ENCODE data around the gene SLC6A17. TPM values are rescaled to one million over a fixed set of nuclear protein-coding genes. Genes with fewer than 3 reads are reported as not detected.
A peak's percentile ranks its signal among the peaks of the same experiment; 100 is the strongest.

SLC6A17 gene
- total RNA-seq, 4 donors from 2014 or later = under 0.01 to 1.7 (median 0.91) TPM

DNA sequence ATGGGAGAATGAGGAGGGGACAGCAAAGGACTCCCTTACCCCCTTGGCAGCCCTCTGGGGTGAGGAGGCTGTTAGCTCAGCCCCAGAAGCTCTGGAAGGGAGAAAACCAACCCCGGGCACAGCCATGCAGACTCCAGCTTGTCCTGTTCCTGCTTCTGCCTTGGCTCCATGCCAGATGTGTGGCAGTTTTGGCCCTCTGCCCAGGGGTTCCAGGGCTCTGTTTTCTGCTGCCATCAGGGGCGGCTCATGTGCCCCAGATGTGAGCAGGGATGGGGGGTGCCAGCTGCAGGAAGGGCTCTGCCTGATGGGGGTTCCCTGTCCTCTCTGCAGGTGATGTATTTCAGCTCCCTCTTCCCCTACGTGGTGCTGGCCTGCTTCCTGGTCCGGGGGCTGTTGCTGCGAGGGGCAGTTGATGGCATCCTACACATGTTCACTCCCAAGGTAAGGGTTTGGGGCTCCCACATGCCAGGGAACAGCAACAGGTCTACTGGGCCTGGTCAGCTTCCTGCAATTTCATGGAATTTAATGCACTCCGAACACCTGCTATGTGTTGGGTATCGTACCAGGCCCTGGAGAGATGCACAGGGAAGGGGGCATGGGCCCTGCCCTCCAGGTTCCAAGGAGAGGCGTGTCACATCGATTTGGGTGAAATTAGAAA, 26.1 kb downstream of the SLC6A17 start:
- TF ChIP-seq POLR2A (IDR thresholded peaks at IDR 0.05) (no peak), EP300 (IDR thresholded peaks at IDR 0.05) (no peak), POLR2AphosphoS5 (IDR thresholded peaks at IDR 0.05) (no peak)
- TF ChIP-seq, protein P1, sequence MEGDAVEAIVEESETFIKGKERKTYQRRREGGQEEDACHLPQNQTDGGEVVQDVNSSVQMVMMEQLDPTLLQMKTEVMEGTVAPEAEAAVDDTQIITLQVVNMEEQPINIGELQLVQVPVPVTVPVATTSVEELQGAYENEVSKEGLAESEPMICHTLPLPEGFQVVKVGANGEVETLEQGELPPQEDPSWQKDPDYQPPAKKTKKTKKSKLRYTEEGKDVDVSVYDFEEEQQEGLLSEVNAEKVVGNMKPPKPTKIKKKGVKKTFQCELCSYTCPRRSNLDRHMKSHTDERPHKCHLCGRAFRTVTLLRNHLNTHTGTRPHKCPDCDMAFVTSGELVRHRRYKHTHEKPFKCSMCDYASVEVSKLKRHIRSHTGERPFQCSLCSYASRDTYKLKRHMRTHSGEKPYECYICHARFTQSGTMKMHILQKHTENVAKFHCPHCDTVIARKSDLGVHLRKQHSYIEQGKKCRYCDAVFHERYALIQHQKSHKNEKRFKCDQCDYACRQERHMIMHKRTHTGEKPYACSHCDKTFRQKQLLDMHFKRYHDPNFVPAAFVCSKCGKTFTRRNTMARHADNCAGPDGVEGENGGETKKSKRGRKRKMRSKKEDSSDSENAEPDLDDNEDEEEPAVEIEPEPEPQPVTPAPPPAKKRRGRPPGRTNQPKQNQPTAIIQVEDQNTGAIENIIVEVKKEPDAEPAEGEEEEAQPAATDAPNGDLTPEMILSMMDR (IDR thresholded peaks at IDR 0.05) = no peak
- Histone ChIP-seq H3K36me3 (no peaks in the 10 kb centered on the region), H3K27ac (no peak overlapping the region), H3K9me3 (no peaks in the 10 kb centered on the region), H3K4me1 (peaks cover 0 to 10% (median 0%) of the 10 kb centered on the region in 3 donors), H3K27me3 (no peaks in the 10 kb centered on the region), H3K4me3 (no peak overlapping the region)
- 63 to 90% methylated on average over 2 to 4 of the region's 9 CpGs for WGBS, 2 donors (ENCODE audit: low coverage in 1 of 2)
- peak; percentile 30 for ATAC-seq

DNA sequence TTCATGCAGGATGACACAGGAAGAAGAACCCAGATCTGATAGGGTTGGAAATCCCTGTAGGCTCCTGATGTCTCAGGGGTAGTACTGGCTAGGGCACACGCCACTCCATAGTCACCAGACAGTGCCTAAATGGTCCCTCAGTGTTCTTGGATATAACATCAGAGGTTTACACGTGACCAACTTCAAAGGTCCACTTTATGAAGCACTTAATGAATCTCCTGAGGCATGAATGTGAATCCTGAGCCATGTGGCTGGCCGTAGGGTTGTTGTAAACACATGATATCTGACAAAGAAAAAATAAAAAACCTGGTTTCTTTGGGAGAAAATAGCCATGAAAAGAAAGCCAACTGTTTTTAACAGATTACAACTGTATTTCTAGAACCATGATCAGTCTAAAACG, 27.5 kb downstream of the SLC6A17 start:
- H3K9me3 ChIP-seq = no peaks in the 10 kb centered on the region
- H3K36me3 ChIP-seq = no peaks in the 10 kb centered on the region
- H3K4me1 ChIP-seq = peaks cover 0 to 10% (median 0%) of the 10 kb centered on the region in 3 donors
- H3K27ac ChIP-seq = no peak overlapping the region
- WGBS, 2 donors (ENCODE audit: low coverage in 1 of 2) = 55 to 56% methylated on average over 2 to 4 of the region's 4 CpGs
- no peaks in the 10 kb centered on the region for H3K27me3 ChIP-seq
- ATAC-seq = no peak
- TF ChIP-seq POLR2A (IDR thresholded peaks at IDR 0.05) (no peak), POLR2AphosphoS5 (IDR thresholded peaks at IDR 0.05) (no peak), EP300 (IDR thresholded peaks at IDR 0.05) (no peak)
- TF ChIP-seq, protein P1 (IDR thresholded peaks at IDR 0.05) = no peak
- no peak overlapping the region for H3K4me3 ChIP-seq

DNA sequence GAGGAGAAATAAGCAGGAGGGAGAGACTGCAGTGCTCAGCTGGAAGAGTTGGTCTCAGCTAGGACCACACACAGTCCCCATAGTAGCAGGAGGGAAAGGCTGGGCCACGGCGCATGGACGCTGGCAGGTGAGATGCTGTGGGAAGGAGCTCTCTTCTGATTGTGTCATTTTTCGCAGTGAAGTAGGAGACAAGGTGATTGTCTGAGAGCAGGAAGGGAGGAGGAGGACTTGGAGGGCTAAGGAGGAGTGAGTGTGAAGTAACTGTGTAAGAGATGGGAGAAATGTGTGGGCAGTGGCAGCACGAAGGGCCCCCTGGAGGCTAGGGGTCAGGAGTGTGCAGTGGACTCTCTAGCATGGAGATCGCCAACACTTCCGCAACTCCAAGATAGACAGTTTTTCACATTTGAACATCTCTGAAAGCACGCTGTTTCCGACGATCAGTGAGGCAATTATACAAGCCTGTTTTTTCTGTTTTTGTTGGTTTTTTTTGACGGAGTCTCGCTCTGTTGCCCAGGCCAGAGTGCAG, 33.4 kb downstream of the SLC6A17 start:
- WGBS, 2 donors (ENCODE audit: low coverage in 1 of 2) = 81 to 90% methylated on average over 10 to 12 of the region's 12 CpGs
- ATAC-seq = no peak
- TF ChIP-seq, protein P1 (IDR thresholded peaks at IDR 0.05) = no peak
- TF ChIP-seq POLR2A (IDR thresholded peaks at IDR 0.05) (no peak), POLR2AphosphoS5 (IDR thresholded peaks at IDR 0.05) (no peak), EP300 (IDR thresholded peaks at IDR 0.05) (no peak)

DNA sequence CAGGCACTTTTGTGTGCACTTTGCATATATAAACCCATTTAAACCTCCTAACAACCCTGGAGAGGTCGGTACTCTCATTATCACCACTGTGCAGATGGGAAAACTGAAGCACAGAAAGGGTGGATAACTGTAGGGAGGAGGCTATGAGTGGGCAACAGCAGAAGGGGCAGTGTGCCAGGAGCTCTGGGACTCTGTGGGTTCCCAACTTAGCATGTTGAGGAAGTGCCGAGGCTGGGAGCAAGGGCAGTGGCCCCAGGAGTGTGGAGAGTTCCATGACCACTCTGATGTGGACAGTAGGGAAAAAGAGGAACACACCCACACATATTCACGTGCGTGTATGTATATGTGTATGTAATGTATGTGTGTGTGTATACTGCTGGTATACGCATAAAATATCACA, 34.2 kb downstream of the SLC6A17 start:
- H3K4me3 ChIP-seq = no peak overlapping the region
- H3K27ac ChIP-seq = no peak overlapping the region
- no peaks in the 10 kb centered on the region for H3K9me3 ChIP-seq
- H3K27me3 ChIP-seq = no peaks in the 10 kb centered on the region
- peaks cover 0 to 41% (median 21%) of the 10 kb centered on the region in 3 donors for H3K4me1 ChIP-seq
- no peak for TF ChIP-seq EP300 (IDR thresholded peaks at IDR 0.05)
- TF ChIP-seq POLR2A (IDR thresholded peaks at IDR 0.05) = no peak
- TF ChIP-seq, protein P1 (IDR thresholded peaks at IDR 0.05) = no peak
- TF ChIP-seq POLR2AphosphoS5 (IDR thresholded peaks at IDR 0.05) = no peak
- no peaks in the 10 kb centered on the region for H3K36me3 ChIP-seq
- WGBS, 2 donors (ENCODE audit: low coverage in 1 of 2) = 49 to 76% methylated on average over 4 of the region's 5 CpGs
- no peak for ATAC-seq

More for the DNA sequence above, 33.4 kb downstream of the SLC6A17 start:
- H3K4me3 ChIP-seq = no peak overlapping the region
- H3K36me3 ChIP-seq = no peaks in the 10 kb centered on the region
- H3K27ac ChIP-seq = no peak overlapping the region
- H3K27me3 ChIP-seq = no peaks in the 10 kb centered on the region
- H3K4me1 ChIP-seq = peaks cover 0 to 34% (median 19%) of the 10 kb centered on the region in 3 donors
- H3K9me3 ChIP-seq = no peaks in the 10 kb centered on the region

DNA sequence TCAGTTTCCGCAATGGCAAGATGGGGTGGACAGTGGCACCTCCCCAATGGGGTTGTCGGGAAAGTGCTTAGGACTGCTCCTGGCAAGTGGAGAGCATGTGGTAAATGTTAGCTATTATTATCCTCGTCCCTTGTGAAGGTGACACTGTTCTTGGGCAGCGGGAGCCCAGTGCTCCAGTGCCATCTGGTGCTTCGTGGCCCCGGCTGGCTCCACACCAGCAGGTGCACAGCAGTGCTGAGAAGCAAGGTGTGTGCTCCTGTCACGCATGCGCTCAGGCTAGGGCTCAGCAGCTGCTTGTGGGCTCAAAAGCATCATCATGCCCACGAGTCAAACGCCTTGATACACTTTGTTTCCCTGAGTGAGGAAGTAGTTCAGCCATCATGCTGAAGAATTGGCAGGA, 34.9 kb downstream of the SLC6A17 start:
- H3K27me3 ChIP-seq = no peaks in the 10 kb centered on the region
- TF ChIP-seq POLR2A (IDR thresholded peaks at IDR 0.05) (no peak), EP300 (IDR thresholded peaks at IDR 0.05) (no peak), POLR2AphosphoS5 (IDR thresholded peaks at IDR 0.05) (no peak)
- TF ChIP-seq, protein P1 (IDR thresholded peaks at IDR 0.05) = no peak
- H3K9me3 ChIP-seq = no peaks in the 10 kb centered on the region
- H3K36me3 ChIP-seq = no peaks in the 10 kb centered on the region
- no peak for ATAC-seq
- WGBS, 2 donors (ENCODE audit: low coverage in 1 of 2) = 67% methylated on average over 2 of the region's 10 CpGs; no CpG with 5 or more reads in 1 of the 2 donors
- no peak overlapping the region for H3K4me3 ChIP-seq
- peaks cover 0 to 49% (median 24%) of the 10 kb centered on the region in 3 donors for H3K4me1 ChIP-seq
- no peak overlapping the region for H3K27ac ChIP-seq

Measured in gastroesophageal sphincter (tissue), 4 donors.